ENCODE measurements around the gene PBRM1. TPM values are rescaled to one million over a fixed set of nuclear protein-coding genes. Genes with fewer than 3 reads are reported as not detected.

The PBRM1 gene
- total and polyA plus RNA-seq, 2 experiments from 2014 or later = 42.6 to 60.3 TPM

- no peaks in the 10 kb centered on the region for H3K9me2 ChIP-seq (ENCODE audit: insufficient read depth)
- no peak overlapping the region for H3K9ac ChIP-seq
- WGBS, 2 experiments (ENCODE audit: low coverage in 1 of 2, low lambda C conversion rate in 2 of 2, missing lambda C conversion rate in 2 of 2) = 43 to 47% methylated on average over 7 of the region's 7 CpGs
- no peaks in the 10 kb centered on the region for H3K79me2 ChIP-seq (ENCODE audit: insufficient read depth)
- H4K20me1 ChIP-seq (ENCODE audit: insufficient read depth) = no peaks in the 10 kb centered on the region
- no peaks in the 10 kb centered on the region for H3K36me3 ChIP-seq (ENCODE audit: low read depth)
- no peak overlapping the region for H3K27ac ChIP-seq
- H3K9me3 ChIP-seq (ENCODE audit: low read depth) = no peaks in the 10 kb centered on the region
- H3F3A ChIP-seq (ENCODE audit: insufficient read depth) = no peaks in the 10 kb centered on the region
- TF ChIP-seq EZH2phosphoT487 (IDR thresholded peaks at IDR 0.05; ENCODE audit: insufficient read depth, low read depth) (no peak), EZH2 (IDR thresholded peaks at IDR 0.05; ENCODE audit: insufficient read depth, poor library complexity, severe bottlenecking) (no peak)
- DNase-seq = no peak
- no peak overlapping the region for H3K4me3 ChIP-seq
- no peak overlapping the region for H2AFZ ChIP-seq
- H3K27me3 ChIP-seq (replicated peaks; ENCODE audit: insufficient read depth) = no peaks in the 10 kb centered on the region; the same call in 1 of the 2 replicates
- H3K4me1 ChIP-seq (ENCODE audit: insufficient read depth) = no peaks in the 10 kb centered on the region
- in situ Hi-C loops (cut with MboI) = no loop called here
- H3K4me2 ChIP-seq (ENCODE audit: unreplicated experiment) = no peak overlapping the region
Measured at GRCh38 chr3:52511509-52511908, 174.2 kb downstream of the PBRM1 start.

DNA sequence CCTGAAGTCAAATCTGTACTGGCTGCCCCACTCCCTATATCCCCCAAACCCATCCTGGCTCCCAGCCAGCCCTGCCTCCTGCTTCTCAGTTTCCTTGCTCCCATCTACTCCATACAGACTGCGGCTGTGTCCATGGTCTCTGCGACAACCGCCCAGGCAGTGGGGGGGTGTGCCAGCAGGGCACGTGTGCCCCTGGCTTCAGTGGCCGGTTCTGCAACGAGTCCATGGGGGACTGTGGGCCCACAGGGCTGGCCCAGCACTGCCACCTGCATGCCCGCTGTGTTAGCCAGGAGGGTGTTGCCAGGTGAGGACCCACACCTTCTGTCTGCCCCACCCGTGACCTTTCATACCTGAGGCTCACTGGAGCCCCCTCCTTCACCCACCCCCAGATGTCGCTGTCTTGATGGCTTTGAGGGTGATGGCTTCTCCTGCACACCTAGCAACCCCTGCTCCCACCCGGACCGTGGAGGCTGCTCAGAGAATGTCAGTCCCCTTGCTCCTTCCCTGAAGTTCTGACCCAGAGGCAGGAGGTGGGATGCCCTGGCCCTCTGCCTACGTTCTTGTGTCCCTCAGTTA is 175.9 kb downstream of the PBRM1 start:
- no peaks in the 10 kb centered on the region for H3K79me2 ChIP-seq (ENCODE audit: insufficient read depth)
- no peaks in the 10 kb centered on the region; the same call in 1 of the 2 replicates for H3K27me3 ChIP-seq (replicated peaks; ENCODE audit: insufficient read depth)
- no peaks in the 10 kb centered on the region for H4K20me1 ChIP-seq (ENCODE audit: insufficient read depth)
- H2AFZ ChIP-seq = no peak overlapping the region
- no peak overlapping the region for H3K27ac ChIP-seq
- H3K4me2 ChIP-seq (ENCODE audit: unreplicated experiment) = no peak overlapping the region
- no peaks in the 10 kb centered on the region for H3K9me3 ChIP-seq (ENCODE audit: low read depth)
- H3K9me2 ChIP-seq (ENCODE audit: insufficient read depth) = no peaks in the 10 kb centered on the region
- no peaks in the 10 kb centered on the region for H3K4me1 ChIP-seq (ENCODE audit: insufficient read depth)
- no peak overlapping the region for H3K4me3 ChIP-seq
- H3K36me3 ChIP-seq (ENCODE audit: low read depth) = no peaks in the 10 kb centered on the region
- WGBS, 2 experiments (ENCODE audit: low coverage in 1 of 2, low lambda C conversion rate in 2 of 2, missing lambda C conversion rate in 2 of 2) = 29 to 32% methylated on average over 12 of the region's 12 CpGs
- in situ Hi-C loops (cut with MboI) = no loop called here
- H3F3A ChIP-seq (ENCODE audit: insufficient read depth) = no peaks in the 10 kb centered on the region
- H3K9ac ChIP-seq = no peak overlapping the region
- no peak for TF ChIP-seq EZH2phosphoT487 (IDR thresholded peaks at IDR 0.05; ENCODE audit: insufficient read depth, low read depth)
- TF ChIP-seq EZH2 (IDR thresholded peaks at IDR 0.05; ENCODE audit: insufficient read depth, poor library complexity, severe bottlenecking) = no peak
- DNase-seq = no peak

DNA sequence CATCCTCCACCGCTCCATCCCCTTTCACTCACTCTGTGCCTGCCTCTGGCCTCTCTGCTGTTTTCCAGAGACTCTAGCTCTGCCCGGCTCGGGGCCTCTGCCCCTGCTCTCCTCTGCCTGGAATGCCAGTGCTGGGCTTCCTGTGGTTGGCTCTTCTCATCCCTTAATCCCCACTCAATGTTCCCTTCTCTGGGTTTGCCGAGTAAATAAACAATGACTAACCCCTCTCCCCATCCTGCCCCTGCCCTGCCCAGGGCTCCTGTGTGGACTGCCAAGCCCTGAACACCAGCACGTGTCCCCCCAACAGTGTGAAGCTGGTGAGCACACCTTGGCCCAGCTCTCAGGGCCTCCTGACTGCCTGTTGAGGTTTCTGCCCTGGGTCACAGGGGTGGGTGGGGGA is 178.4 kb downstream of the PBRM1 start:
- no peak overlapping the region for H3K27ac ChIP-seq
- H3K79me2 ChIP-seq (ENCODE audit: insufficient read depth) = no peaks in the 10 kb centered on the region
- H3K4me1 ChIP-seq (ENCODE audit: insufficient read depth) = no peaks in the 10 kb centered on the region
- H3K9ac ChIP-seq = no peak overlapping the region
- TF ChIP-seq EZH2 (IDR thresholded peaks at IDR 0.05; ENCODE audit: insufficient read depth, poor library complexity, severe bottlenecking) (no peak), EZH2phosphoT487 (IDR thresholded peaks at IDR 0.05; ENCODE audit: insufficient read depth, low read depth) (no peak)
- H3K9me3 ChIP-seq (ENCODE audit: low read depth) = no peaks in the 10 kb centered on the region
- H2AFZ ChIP-seq = no peak overlapping the region
- H3K36me3 ChIP-seq (ENCODE audit: low read depth) = no peaks in the 10 kb centered on the region
- H3F3A ChIP-seq (ENCODE audit: insufficient read depth) = no peaks in the 10 kb centered on the region
- DNase-seq = no peak
- H3K4me3 ChIP-seq = no peak overlapping the region
- H3K27me3 ChIP-seq (replicated peaks; ENCODE audit: insufficient read depth) = no peaks in the 10 kb centered on the region
- H4K20me1 ChIP-seq (ENCODE audit: insufficient read depth) = no peaks in the 10 kb centered on the region
- H3K9me2 ChIP-seq (ENCODE audit: insufficient read depth) = no peaks in the 10 kb centered on the region
- in situ Hi-C loops (cut with MboI) = no loop called here
- no peak overlapping the region for H3K4me2 ChIP-seq (ENCODE audit: unreplicated experiment)
- 70% methylated on average over 5 of the region's 5 CpGs for WGBS, 2 experiments (ENCODE audit: low coverage in 1 of 2, low lambda C conversion rate in 2 of 2, missing lambda C conversion rate in 2 of 2)

- Histone ChIP-seq H3K27ac (no peak overlapping the region), H4K20me1 (ENCODE audit: insufficient read depth) (no peaks in the 10 kb centered on the region), H3K27me3 (replicated peaks; ENCODE audit: insufficient read depth) (no peaks in the 10 kb centered on the region), H3K79me2 (ENCODE audit: insufficient read depth) (no peaks in the 10 kb centered on the region), H2AFZ (no peak overlapping the region), H3K4me3 (no peak overlapping the region), H3F3A (ENCODE audit: insufficient read depth) (no peaks in the 10 kb centered on the region), H3K9me2 (ENCODE audit: insufficient read depth) (no peaks in the 10 kb centered on the region), H3K4me2 (ENCODE audit: unreplicated experiment) (no peak overlapping the region), H3K9ac (no peak overlapping the region), H3K9me3 (ENCODE audit: low read depth) (no peaks in the 10 kb centered on the region), H3K36me3 (ENCODE audit: low read depth) (no peaks in the 10 kb centered on the region), H3K4me1 (ENCODE audit: insufficient read depth) (no peaks in the 10 kb centered on the region)
- no peak for DNase-seq
- no peak for TF ChIP-seq EZH2 (IDR thresholded peaks at IDR 0.05; ENCODE audit: insufficient read depth, poor library complexity, severe bottlenecking)
- TF ChIP-seq EZH2phosphoT487 (IDR thresholded peaks at IDR 0.05; ENCODE audit: insufficient read depth, low read depth) = no peak
- in situ Hi-C loops (cut with MboI) = no loop called here
- 67 to 75% methylated on average over 26 to 27 of the region's 27 CpGs for WGBS, 2 experiments (ENCODE audit: low coverage in 1 of 2, low lambda C conversion rate in 2 of 2, missing lambda C conversion rate in 2 of 2)
Measured at GRCh38 chr3:52506266-52506966, 179.3 kb downstream of the PBRM1 start.

All from GM23248 (cell line).